KG1 (cell line): ENCODE measurements around the gene ATP2C2.

ENCODE experiments used
- DNase-seq: peaks from one replicate; lab custom pipeline; 2025; lab: John Stamatoyannopoulos, UW

Gene ATP2C2

DNA sequence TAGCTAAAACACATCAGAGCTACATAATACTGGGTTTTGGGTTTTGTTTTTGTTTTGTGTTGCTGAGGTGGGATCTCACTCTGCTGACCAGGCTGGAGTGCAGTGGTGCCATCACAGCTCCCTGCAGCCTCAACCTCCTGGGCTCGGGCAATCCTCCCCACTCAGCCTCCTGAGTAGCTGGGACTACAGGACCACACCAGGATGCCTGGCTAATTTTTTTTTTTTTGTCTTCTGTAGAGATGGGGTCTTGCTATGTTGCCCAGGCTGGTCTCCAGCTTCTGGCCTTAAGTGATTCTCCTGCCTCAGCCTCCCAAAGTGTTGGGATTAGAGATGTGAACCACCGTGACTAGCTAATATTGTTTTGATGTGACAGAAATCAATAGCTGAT lies 129.9 kb downstream of the ATP2C2 start:
- no peak for DNase-seq

- no peak for DNase-seq
These were observed 130.7 kb downstream of the ATP2C2 start for GRCh38 chr16:84498859-84499620.

- DNase-seq: no peak
These were observed 131.3 kb downstream of the ATP2C2 start for GRCh38 chr16:84499638-84500037.

DNA sequence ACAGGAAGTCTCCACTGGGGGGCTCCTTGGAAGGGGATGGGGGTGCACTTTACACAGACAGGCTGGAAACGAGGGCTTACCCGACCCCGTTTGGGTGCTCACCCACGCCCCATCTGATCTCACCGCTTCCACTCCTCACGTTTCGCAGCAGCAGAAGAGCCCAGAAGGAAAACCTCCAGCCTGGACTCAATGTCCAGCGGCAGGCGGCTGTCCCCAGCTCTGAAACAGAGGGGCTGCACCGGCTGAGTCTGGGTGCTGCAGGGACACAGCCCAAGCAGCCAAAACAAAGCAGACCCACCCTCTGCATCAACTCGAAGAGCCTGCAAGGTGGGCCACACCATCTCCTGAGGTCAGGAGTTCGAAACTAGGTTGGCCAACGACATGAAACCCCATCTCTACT lies 132.2 kb downstream of the ATP2C2 start:
- DNase-seq: no peak

DNA sequence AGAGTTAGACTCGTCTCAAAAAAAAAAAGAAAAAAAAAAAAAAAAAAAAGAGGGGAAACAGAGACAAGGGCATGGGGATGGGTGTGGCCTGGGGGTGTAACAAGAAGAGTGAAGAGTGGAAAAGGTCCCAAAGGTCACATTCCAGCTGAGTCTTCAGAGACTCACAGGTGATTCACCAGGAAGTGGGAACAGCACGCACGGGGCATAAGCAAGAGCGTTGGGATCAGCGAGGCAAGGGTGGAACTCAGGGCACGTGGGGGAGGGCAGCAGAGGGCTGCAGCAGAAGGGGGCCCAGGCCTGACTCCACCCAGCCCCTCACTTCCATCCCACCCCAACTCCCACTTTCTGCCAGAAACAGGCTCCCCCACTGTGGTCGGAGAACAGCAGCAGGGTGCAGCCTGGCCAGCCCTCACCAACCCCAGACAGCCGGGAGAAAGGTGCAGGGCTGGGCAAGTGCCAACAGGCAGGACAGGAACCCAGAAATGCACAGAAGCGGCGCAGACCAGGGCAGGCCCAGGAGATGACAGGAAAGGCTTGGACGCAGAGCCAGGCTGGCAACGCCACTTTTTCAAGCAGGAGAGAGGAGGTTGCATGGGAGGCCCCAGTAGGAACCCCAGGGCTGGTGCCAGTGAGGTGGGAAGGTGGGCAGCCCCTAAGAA lies 132.9 kb downstream of the ATP2C2 start:
- no peak for DNase-seq

GRCh38 chr16:84502075-84502474 lies 133.7 kb downstream of the ATP2C2 start:
- DNase-seq: no peak

DNA sequence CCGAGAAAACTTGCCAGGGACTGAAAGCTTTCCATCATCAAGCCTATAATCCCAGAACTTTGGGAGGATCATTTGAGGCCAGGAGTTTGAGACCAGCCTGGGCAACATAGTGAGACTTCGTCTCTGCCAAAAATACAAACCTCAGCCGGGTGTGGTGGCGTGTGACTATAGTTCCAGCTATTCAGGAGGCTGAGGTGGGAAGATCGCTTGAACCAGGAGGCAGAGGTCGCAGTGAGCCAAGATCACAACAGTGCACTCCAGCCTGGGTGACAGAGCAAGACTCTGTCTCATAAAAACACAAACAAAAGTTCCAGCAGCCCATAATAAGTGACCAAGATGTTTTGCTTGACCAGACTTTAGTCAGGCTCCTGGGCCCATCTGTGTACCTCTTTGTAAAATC lies 134.2 kb downstream of the ATP2C2 start:
- DNase-seq: no peak

GRCh38 chr16:84503751-84504395 lies 135.5 kb downstream of the ATP2C2 start:
- no peak for DNase-seq

- DNase-seq: peak; percentile 97
These were observed 136.3 kb downstream of the ATP2C2 start, which contains the start of gene MEAK7 for GRCh38 chr16:84504420-84505248. Gene MEAK7 (minus strand): TSS chr16:84504659. CDS start chr16:84498086, 6,573 bp downstream.

GRCh38 chr16:84505249-84506187 lies 137.2 kb downstream of the ATP2C2 start:
- DNase-seq: no peak

DNA sequence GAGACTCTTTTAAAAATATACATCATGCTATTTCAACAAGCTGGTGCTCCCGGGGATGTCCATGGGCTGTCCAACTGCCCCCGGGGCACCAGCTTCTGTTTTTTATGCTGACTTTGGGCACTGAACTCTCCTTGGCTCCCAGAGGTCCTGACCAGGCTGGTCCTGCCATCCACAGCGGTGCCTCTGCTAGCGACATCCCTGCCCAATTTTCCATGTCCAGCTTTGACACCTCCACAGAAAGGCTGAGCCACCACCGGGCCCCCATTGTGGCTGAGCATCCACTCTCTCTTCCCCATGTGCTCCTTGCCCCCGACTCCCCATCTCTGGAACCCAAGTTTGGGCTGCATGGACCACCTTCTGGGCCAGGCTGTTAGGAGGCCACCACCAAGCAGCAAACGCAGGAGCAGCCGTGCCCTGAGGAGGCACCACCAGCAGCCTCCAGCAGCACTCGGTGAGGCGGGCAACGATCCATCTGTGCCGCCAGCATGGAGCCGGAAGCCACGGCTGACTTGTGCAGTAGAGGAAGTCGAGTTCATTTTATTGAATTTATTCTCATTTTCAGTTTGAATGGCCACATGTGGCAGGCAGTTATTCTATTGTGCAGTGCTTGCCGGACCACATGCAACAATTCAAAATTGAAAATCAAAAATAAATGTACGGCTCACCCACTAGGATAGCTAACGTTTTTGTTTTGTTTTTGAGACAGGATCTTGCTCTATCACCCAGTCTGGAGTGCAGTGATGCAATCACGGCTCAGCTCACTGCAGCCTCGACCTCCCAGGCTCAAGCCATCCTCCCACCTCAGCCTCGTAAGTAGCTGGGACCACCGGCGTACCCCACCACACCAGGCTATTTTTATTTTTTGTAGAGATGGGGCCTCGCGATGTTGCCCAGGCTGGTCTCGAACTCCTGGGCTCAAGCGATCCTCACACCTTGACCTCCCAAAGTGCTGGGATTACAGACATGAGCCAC lies 139.0 kb downstream of the ATP2C2 start:
- peak; percentile 6 for DNase-seq

DNA sequence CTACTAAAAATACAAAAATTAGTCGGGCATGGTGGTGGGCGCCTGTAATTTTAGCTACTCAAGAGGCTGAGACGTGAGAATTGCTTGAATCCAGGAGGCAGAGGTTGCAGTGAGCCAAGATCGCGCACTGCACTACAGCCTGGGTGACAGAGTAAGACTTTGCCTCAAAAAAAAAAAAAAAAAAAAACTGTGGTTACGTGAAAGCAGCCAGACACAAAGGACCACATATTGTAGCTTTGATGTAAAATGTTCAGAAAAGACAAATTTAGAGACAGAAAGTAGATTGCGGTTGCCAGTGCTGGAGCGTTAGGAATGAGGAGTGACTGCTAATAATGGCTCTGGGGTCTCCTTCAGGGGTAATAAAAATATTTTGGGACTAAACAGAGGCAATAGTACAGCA lies 140.2 kb downstream of the ATP2C2 start:
- no peak for DNase-seq

- DNase-seq: no peak
These were observed 141.0 kb downstream of the ATP2C2 start for GRCh38 chr16:84509032-84509950.

DNA sequence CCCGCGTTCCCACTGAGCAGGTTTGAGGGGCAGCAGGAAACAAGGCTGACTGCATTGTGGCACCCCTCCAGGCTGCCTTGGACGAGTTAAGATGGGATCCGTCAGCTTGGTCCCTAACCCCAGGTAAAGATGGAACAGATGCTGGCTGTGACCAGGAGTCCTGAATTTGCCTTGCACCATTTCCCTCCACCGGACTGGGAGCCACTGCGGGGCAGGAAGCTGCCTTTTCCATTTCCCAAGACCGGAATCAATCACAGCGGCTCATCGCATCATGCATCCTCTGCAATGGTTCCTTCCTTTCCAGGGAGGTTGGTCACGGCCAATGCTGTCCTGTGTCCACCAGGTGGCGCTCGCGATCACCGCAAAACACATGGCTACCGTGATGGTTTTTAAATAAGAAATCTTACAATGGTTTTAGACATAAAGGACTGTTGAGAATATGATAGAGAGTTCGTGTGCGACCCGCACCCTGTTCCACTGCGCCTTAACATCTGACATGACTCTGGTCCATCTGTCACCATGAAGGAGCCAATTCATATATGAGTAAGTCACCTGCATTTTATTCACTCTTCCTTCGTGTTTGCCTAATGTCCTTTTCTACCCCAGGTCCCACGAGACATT lies 143.0 kb downstream of the ATP2C2 start:
- DNase-seq: peak; percentile 29

DNA sequence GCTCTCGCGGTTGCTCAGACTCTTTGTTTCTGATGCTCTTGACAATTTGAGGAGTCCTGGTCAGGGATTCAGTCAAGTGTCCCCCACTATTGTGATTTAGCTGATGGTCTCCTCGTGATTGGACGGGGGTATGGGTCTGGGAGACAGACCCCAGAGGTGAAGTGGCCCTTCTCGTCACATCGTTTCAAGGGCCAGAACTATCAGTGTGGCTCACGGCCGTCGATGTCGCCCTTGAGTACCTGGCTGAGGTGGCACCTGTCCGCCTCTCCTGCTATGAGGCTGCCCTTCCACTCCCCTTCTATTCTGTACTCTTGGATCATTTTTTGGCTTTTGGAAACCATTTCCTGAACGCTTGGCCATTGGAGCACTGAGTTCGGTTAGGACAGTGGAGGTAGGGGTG lies 143.5 kb downstream of the ATP2C2 start:
- no peak for DNase-seq

GRCh38 chr16:84513123-84513522 lies 144.8 kb downstream of the ATP2C2 start:
- no peak for DNase-seq

GRCh38 chr16:84513666-84514065 lies 145.3 kb downstream of the ATP2C2 start:
- DNase-seq: no peak
